Right kidney (tissue), 9 donors: ENCODE results near the gene BBLN.
"Not testable (repeated sequence)": the region's sequence is repeated elsewhere in the genome, so short reads cannot be mapped to it uniquely, and the experiment has no call there.

Experiments
- DNase-seq: peaks from one replicate; pipeline ENCODE4 v3.0.0-alpha.2; 2016
- long read RNA-seq, 8 donors: transcript quantifications; one replicate each; lab custom pipeline, GENCODE V29; 2026

Gene BBLN, protein sequence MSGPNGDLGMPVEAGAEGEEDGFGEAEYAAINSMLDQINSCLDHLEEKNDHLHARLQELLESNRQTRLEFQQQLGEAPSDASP
- long read RNA-seq, donor 1, transcript C9orf16-201 (2 exons, 713 nt) = major isoform, 66 of 67 reads
- long read RNA-seq, donor 1, partial matches to known transcripts = 0 of 67 reads
- long read RNA-seq, donor 1, other reads (novel, unspliced or antisense) = 0 of 67 reads
- long read RNA-seq, donor 2, transcript C9orf16-201 (2 exons, 713 nt) = major isoform, 41 of 55 reads
- long read RNA-seq, donor 2, partial matches to known transcripts = 14 of 55 reads
- long read RNA-seq, donor 2, other reads (novel, unspliced or antisense) = 0 of 55 reads
- long read RNA-seq, donor 3, transcript C9orf16-201 (2 exons, 713 nt) = major isoform, 26 of 26 reads
- long read RNA-seq, donor 3, partial matches to known transcripts = 0 of 26 reads
- long read RNA-seq, donor 3, other reads (novel, unspliced or antisense) = 0 of 26 reads
- long read RNA-seq, donor 4, transcript C9orf16-201 (2 exons, 713 nt) = major isoform, 58 of 103 reads
- long read RNA-seq, donor 4, partial matches to known transcripts = 45 of 103 reads
- long read RNA-seq, donor 4, other reads (novel, unspliced or antisense) = 0 of 103 reads
- long read RNA-seq, donor 5, transcript C9orf16-201 (2 exons, 713 nt) = major isoform, 84 of 176 reads
- long read RNA-seq, donor 5, partial matches to known transcripts = 87 of 176 reads
- long read RNA-seq, donor 5, other reads (novel, unspliced or antisense) = 5 of 176 reads
- long read RNA-seq, donor 6, transcript C9orf16-201 (2 exons, 713 nt) = major isoform, 39 of 39 reads
- long read RNA-seq, donor 6, partial matches to known transcripts = 0 of 39 reads
- long read RNA-seq, donor 6, other reads (novel, unspliced or antisense) = 0 of 39 reads
- long read RNA-seq, donor 7, transcript C9orf16-201 (2 exons, 713 nt) = major isoform, 98 of 254 reads
- long read RNA-seq, donor 7, partial matches to known transcripts = 82 of 254 reads
- long read RNA-seq, donor 7, other reads (novel, unspliced or antisense) = 72 of 254 reads
- long read RNA-seq, donor 8, transcript C9orf16-201 (2 exons, 713 nt) = major isoform, 67 of 69 reads
- long read RNA-seq, donor 8, partial matches to known transcripts = 0 of 69 reads
- long read RNA-seq, donor 8, other reads (novel, unspliced or antisense) = 0 of 69 reads

DNA sequence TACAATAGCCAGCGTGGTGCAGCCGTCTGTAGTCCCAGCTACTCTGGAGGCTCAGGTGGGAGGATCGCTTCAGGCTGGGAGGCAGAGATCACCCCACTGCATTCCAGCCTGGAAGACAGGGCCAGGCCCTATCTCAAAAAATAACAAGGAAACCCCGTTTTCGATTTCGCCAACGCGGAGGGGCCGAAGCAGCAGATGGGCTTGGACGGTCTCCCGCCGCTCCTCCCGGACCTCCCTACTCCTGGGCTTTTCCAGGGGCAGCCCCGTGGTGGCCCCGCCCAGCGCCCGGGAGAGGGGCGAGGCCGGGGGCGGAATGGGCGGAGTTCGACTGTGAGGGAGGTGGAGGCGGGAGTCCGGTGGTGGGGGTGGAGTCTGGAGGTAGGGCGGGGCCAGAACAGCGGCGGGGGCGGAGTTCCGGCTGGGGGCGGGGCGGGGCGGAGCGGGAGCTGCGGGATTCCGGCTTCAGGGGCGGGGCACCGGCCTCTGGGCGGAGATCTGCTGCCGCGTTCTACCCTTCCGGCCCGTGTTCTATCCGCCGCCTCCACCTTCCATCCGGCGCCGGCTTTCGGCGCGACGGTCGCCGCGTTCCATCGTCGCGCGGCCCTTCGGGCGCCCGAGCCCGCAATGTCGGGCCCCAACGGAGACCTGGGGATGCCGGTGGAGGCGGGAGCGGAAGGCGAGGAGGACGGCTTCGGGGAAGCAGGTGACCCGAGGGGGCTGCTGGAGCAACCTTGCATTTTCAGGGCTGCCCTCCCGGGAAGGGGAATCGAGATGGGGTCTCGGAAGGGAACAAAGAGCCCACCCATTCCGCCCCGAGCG, at the start of gene BBLN:
BBLN (plus strand) TSS at position 482 of the 819 bp plus-strand sequence; CDS start at position 625, 143 bp downstream.
- DNase-seq = peak; percentile 90

DNA sequence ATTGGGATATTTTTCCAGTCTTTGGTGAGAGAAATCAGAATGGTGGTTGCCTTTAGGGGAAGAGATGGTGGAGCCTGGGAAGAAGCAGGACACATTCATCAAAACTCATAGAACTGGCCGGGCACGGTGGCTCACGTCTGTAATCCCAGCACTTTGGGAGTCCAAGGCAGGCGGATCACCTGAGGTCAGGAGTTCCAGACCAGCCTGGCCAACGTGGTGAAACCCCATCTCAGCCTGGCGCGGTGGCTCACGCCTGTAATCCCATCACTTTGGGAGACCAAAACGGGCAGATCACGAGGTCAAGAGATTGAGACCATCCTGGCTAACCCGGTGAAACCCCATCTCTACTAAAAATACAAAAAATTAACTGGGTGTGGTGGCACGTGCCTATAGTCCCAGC, 48.3 kb upstream of the BBLN start:
- not testable (repeated sequence) for DNase-seq

DNA sequence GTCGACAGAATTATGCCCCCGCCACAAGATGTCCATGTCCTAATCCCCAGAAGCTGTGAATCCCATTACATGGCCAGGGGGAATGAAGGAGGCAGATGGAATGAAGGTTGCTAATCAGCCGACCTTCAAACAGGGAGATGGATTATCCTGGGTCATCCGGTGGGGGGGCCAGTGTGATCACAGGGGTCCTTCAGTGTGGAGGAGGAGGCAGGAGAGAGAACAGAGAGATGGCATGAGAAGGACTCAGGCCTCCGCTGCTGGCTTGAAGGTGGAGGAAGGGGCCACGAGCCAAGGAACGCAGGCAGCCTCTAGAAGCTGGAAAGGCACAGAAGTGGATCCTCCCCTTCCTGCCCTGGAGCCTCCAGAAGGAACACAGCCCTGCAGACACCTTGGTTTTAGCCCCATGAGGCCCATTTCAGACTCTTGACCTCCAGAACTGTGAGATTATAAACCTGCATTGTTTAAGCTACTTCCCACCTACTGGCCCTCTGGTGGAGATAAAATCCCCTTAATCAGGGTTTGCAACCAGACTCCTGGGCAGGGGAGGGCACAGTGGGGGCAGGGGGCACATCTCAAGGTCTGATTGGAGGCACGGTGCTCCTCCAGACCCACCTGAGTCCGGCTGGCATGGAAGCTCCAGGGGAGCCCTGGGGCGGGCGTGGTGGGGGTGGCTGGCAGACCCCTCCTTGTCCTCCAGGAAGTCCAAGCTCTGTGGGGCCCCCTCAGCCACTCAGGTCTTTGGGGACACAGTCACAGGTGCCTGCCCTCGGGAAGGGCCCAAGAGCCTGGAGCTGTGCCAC, 46.3 kb upstream of the BBLN start:
- DNase-seq = no peak

DNA sequence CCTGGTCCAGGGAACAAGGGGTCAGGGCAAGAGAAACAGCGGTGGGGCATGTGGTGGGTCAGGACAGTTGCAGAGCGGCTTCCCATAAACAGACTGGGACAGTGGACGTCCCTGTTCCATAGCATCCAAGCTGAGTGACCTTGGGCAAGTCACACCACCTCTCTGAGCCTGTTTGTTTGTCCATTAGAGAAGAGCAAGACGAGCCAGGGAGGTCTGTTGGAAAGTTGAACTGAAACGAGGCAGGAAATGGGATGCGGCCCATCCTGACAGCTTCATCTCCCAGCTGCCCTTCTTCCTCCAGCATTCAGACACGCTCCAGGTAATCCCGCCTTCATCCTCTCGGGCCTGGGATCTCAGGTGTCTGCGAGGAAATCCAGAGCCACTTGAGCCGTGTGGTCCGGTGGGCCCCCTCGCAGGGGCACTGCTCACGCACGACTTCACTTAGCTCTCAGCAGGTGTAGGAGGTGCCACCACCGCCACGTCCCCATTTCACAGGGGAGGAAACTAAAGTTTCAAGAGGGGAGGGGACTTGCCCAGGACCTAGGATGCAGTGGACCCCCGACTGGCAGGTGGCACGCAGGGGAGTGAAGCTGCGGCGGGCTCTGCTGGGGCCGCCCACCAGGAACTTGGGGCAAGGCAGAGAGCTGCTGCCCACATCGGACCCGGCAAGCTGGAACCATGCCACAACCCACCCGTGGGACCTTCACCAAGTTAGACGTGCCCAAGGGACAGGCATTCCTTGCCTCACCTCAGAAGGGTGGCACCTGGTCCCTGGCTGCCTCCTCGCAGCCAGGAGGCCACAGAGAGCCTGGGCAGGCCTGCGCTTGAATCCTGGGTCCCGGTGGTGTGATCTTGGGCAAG, 45.5 kb upstream of the BBLN start:
- peak; percentile 25 for DNase-seq

DNA sequence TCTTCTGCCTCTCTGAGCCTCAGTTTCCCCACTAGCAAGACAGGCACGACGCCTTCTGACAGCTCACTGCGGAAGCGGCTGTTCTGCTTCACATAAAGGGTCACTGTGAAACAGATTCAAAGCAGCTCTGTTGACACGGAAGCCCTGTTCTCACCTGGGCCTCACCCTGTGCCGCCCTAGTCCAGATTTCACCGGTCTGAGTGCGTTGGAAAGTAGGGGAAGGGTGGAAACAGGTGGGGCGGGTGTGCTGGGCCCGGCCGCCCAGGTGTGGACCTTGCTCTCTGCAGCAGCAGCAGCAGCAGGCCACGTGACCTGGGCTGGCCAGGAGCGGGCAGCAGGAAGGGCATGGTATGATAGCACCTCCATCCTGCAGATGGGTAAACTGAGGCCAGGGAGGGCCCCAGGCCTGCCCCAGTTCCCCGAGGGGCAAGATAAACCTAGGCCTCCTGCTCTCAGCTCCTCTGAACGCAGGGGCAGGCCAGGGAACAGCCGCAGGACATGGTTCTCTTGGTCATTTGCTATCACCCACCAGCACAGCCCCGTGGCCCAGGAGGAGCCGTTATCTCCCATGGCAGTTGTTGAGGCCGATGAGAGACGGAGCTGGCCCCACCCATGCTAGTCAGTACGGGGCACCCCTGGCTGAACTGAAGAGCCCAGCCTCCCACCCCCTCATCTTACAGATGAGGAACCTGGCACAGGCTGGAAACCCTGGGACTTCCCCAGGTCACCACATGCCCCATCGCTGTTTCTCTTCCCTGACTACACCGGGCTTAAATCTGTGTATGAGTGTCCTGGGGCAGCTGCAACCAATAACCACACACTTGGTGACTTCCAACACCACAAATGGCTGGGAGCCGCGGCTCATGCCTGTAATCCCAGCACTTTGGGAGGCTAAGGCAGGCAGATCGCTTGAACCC, 44.6 kb upstream of the BBLN start:
- DNase-seq = peak; percentile 23

DNA sequence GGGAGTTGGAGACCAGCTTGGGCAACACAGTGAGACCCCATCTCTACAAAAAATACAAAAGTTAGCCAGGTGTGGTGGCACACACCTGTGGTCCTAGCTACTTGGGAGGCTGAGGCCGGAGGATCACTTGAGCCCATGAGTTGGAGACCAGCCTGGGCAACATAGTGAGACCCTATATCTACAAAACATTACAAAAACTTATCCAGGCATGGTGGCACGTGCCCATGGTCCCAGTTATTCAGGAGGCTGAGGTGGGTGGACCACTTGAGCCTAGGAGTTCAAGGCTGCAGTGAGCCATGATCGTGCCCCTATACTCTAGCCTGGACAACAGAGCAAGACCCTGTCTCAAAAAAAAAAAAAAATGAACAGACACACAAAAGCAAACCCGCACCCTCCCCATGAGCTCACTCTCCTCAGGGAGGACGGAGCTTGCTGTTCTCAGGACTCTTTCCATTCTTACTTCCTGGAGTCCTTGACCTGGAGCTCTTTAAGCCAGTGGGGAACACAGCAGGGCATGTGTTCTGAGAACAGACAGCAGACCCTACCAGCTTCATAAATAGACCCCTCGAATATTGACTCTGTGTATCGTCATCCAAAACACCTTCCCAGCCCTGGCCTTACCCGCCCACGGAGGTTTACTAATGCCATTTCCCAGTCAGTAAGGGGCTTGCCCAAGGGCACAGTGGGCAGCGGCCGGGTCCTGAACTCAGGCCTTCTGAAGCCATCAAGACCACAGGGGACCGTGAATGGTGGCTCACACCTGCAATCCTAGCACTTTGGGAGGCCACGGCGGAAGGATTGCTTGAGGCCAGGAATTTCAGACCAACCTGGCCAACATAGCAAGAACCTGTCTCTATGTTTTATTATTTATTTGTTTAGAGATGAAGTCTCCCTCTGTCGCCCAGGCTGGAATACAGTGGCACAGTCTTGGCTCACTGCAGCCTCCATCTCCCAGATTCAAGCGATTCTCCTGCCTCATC, 43.7 kb upstream of the BBLN start:
- DNase-seq = no peak

DNA sequence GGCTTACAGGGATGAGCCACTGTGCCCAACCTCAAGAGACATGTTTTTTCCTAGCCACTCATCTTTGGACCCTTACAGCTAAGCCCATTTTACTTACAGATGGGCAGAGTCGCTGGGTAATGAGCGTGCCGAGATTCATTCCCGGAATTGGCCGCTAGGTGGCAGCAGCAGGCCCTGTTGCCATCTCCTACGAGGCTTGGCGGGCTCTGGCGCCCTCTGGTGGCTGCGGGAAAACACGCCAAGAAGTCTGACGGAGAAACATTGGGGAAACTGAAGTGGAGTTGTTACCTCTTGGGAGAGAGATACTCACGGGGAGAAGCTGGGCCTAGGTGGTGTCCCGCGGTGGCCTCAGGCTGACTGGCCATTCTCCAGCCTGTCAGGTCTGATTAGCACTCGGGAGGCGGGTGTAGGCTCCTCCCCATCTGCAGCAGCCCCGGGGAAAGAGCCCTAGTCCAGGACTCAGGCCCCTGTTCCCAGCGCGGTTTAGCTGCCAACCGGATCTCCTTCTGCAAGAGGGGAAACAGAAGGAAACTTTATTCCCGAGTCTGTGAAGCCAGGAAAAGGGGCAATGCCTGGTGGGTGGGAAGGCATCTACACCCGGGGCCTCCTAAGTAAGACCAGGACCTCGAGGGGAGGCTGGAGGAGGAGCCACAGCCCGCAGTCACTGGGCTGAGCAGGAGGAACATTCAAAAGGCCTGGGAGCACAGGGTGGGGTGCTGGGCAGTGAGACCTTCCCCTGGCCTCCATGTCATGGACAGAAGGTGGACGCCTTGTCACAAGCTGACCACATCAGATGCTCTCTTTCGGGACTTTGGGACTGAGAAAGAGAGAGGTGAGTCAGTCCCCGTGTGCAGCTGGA, 42.2 kb upstream of the BBLN start:
- peak; percentile 75 for DNase-seq

DNA sequence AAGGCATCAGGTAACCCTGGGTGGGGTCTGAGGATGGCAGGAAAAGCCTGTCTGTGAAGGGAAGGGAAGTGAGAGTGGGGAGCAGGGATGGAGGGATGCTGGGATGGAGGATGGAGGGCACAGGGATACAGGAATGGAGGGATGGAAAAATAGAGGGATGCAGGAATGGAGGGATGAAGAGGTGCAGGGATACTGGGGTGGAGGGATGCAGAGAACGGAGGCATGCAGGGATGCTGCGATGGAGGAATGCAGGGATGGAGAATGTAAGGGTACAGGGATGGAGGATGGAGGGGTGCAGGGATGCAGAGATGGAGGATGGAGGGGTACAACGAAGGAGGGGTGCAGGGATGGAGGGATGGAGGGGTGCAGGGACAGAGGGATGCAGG, 41.6 kb upstream of the BBLN start:
- DNase-seq = no peak

DNA sequence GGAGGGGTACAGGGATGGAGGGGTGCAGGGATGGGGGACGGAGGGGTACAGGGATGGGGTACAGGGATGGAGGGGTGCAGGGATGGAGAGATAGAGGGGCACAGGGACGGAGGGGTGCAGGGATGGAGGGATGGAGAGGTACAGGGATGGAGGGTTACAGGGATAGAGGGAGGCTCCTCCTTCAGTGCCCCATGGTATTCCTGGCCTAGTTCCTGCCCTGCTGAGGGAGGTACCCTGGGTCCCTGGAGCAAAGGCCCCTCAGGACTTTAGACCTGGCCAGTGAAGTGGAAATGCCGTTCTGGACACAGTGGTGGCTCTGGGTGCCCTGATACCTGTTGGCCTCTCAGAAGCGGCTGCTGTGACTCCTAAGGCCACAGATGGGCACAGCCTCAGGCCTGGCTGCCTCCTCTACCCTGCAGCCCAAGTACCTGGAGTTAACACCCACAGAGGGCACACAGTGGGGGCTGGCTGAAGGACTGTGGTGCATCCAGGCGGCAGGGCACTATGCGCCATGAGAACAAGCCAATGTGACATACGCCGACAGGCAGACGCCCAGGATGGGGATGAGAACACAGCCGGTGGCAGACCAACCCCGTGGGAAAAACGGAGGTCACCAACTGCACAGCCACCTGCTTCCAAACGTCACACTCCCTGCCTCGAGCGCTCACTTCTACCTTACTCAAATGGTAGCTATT, 40.9 kb upstream of the BBLN start:
- no peak for DNase-seq

DNA sequence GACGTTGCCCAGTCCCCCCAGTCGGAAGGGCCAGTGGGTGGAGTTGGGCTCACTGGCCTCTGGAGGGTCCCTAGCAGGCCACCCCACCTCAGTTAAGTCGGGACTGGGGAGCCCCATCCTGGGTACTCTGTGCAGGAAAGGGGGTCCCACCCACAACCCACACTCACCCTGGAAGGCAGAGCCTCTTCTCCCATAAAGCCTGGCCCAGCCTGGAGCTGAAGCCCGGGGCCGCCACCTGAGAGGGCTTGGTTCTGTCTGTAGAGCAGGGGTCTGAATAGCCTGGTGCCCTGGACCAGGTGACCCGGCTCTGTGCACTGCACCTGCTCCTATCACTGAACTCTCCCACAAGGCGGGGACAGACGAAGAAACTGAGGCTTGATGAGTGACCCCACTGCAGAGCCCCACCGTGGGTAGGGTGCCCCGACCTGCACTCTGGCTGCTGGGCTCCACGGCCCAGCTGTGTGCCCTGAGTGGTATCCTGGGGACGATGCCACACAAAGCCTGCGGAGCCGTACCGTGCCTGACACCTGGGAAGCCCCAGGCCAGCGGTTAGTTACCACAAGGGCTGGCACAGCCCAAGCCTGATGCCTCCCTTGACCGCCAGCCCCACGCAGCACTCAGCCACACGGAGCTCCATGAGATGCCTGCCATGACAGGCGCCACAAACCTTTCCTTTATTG, 39.9 kb upstream of the BBLN start:
- no peak for DNase-seq

DNA sequence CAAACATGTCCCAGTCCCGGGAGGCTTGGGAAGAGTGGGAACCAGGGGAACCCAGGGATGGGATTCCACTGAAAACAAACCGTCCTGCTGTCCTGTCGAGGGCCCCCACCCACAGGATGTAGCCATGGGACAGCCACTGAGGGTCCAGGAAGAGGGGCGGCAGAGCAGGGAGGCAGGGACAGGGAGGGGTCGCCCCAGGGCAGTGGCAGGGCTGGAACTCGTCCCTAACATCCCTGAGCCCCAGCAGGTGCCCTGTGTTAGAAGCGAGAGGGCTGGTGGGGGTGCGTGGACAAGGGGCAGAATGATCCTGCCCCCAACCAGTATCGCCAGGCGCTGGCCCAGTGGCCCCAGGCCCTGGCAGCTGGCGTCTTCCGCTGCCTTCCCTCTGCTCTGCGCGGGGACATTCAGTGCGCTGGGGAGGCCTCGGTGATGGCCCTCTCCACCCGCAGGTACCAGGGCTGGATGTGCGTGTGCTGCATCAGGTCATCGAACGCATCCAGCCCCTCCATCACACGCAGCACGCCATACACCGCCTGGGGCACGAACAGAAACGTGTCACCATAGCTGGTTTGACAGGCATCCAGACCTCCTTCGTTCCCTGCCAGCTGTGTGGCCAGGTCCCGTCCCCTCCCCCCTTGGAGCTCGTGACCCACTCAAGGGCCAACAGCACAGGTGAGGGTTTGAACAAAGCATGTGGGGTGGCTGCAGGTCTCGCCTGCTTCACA, 39.2 kb upstream of the BBLN start:
- no peak for DNase-seq

DNA sequence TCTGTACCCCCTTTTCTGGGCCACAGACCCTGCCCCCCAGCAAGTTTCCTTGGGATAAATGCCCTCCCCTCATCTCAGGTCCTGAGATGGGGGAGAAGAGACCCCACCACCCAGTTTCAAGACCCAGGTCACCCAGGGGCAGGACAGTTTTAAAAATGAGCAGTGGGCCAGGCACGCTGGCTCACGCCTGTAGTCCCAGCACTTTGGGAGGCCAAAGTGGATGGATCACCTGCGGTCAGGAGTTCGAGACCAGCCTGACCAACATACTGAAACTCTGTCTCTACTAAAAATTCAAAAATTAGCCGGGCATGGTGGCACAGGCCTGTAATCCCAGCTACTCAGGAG, 38.6 kb upstream of the BBLN start:
- no peak for DNase-seq

DNA sequence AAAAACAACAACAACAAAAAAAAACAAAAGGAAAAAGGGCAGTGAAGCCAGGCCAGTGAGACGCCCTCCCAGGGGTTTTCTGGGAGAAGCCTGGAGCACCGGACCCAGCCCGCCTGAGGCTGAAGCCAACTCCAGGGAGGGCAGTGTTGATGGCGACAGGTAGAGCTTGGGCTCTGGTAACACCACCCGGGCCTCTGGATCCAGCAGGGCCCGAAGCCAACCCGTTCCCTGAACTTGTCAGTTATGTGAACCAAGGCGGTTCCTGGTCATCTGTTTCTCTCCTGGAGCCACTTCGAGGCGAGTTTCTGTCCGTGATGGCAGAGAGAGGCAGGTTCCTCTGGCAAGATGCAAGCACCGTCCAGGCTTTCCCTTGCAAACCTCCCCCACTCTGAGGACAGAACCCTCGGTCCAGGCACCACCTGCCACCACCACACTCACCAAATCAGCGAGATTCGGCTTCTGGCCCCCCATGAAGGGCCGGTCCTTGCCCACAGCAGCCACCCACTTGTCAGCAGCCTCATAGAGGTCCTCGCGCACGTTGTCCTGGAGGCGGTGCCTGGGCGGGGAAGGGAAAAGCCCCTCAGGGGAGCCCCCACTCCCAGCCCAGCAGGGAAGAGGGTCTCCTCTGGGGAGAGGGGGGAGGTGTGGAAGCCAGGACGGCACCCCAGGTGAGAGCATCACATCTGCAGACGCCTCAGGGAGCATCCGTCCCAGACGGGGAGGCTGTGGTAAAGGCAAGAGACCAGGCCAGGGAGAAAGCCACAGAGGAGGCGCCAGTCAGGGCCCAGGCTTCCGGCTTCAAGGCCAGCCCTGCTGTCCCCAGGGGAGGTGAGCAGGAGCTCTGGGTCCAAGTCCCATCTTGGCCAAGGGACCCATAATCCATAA, 37.9 kb upstream of the BBLN start:
- no peak for DNase-seq

DNA sequence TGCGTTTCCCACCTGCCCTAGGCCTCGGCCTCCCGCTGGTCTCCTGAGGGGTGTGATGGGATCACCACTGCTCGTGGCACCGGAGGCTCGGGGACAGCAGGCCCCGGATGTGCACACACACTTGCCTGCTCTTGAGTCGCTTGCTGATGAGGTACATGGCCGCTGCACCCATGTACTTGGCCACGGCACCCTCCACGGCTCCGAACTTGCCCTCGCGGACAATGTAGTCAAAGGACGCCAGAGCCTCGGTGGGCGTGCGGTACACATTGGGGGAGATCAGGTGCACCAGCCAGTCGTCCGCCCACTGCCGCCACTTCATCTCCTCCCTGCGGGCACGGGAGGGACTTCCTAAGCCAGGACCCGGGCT, 37.3 kb upstream of the BBLN start:
- no peak for DNase-seq
